Left cardiac atrium (tissue), 4 donors: Measurements from ENCODE around the gene BLCAP. TPM values are rescaled to one million over a fixed set of nuclear protein-coding genes. Genes with fewer than 3 reads are reported as not detected.
A peak's percentile ranks its signal among the peaks of the same experiment; 100 is the strongest.
"Not testable (repeated sequence)": the region's sequence is repeated elsewhere in the genome, so short reads cannot be mapped to it uniquely, and the experiment has no call there.

ENCODE experiments used
- ATAC-seq, 2 donors: fragments of 200-7000 bp; cut with Tn5 transposase; one replicate each; pipeline ENCODE4 v1.9.1; 2020; ENCODE audit warnings: mild to moderate bottlenecking in 2 of 2, moderate library complexity in 2 of 2
- DNase-seq: peaks from one replicate; pipeline ENCODE4 v3.0.0-alpha.2; 2020
- intact Hi-C, 2 donors: fragments of 100-400 bp; cut with DNase I; formaldehyde crosslinking; loops; one replicate each; pipeline versions ENCODE4 v1.14.1 to v1.15.1; 2022 to 2023
- long read RNA-seq: library from polyadenylated mRNA; unstranded; transcript quantifications from one replicate; pipeline ENCODE4 v2.0.0, GENCODE V29; 2021
- total RNA-seq, 2 donors: library from RNA; stranded (reverse); fragmentation: NEBNext Ultra II Directional; extraction: Animal tissue kit (Norgen Biotek cat#: 25700); gene quantifications; one replicate each; pipeline ENCODE4 v1.2.1, GENCODE V29; 2021
- donor health status: DM: no; HTN: yes; CAD: no.
- donor health status: DM: no; HTN: yes; CAD: no; lungs with severe emphysema.
- donor health status: DM: yes; HTN: yes; CAD: no.
- donor health status: Dilated cardiomyopathy.

BLCAP gene, protein sequence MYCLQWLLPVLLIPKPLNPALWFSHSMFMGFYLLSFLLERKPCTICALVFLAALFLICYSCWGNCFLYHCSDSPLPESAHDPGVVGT
- 10 to 100 TPM; 87.9 to 99.8 TPM for total RNA-seq
- long read RNA-seq, transcript BLCAP-215 (2 exons, 2,017 nt) = major isoform, 230 of 247 reads
- long read RNA-seq, partial matches to known transcripts = 0 of 247 reads
- long read RNA-seq, other reads (novel, unspliced or antisense) = 16 of 247 reads

- DNase-seq (peak; percentile 93), ATAC-seq (peak; percentile 91 to 94)
- intact Hi-C loops = no loop called here
These were observed at the start of gene BLCAP for GRCh38 chr20:37527638-37528445. Gene BLCAP, minus strand, starts transcription at chr20:37527876. Its CDS starts 8,702 bp downstream, at chr20:37519174.

- ATAC-seq, DNase-seq, intact Hi-C loops: not testable (repeated sequence)
These were observed 49.8 kb upstream of the BLCAP start for GRCh38 chr20:37577436-37577835.

DNA sequence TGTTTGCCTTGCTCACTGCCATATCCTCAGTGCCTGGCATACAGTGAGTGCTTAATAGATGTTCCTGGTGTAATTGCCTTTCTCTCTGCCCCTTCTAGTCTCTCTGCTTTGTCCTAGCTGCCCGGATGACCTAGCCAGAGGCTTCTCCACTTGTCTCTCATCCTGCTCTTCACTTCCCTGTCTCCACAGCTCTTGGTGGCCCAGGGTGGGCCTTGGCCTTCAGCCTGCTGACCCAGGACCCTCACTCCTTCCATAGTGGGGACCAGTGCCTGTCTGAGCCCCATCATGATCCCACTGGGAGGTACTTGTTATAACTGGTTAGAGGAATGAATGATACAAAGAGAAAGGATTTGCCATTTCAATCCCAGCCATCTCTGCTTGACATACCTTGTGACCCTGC, 49.2 kb upstream of the BLCAP start:
- ATAC-seq = no peak

GRCh38 chr20:37575884-37576283, 48.2 kb upstream of the BLCAP start:
- no peak for DNase-seq
- intact Hi-C loops = no loop called here
- no peak for ATAC-seq

More for the DNA sequence above, 49.2 kb upstream of the BLCAP start:
- intact Hi-C loops = no loop called here
- DNase-seq = no peak

DNA sequence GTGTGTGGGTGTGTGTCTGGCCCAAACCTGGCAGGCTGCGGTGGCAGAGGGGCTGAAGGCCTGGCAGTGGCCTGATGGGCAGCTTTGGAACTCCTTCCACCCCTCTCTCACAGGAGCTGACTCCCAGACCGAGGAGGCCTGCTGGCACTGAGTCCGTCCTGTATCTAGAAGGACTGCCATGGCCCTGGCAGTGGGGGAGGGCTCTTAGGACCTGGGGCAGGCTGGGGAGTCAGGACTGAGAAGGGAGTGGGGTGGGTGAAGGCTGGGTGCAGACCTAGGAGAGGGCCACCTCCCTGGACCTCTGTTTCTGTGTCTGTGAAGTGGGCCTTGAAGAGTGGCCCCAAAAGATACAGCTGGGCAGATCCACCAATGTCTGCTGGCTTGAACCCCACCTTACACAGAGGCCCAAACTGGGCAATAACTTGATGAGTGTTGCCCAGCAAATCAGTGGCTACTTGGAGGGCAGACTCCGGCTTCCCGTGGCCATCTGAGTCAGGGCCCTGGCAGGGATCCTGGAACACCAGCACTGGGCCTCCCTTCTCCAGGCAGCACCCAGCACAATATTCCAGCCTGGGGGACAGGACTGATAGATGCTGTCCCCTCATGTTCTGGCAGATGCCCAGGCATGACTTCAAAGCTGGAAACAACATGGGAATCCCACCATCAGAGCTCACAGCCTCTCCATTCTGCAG, 46.7 kb upstream of the BLCAP start:
- ATAC-seq (no peak), DNase-seq (no peak)
- intact Hi-C loops = no loop called here

- DNase-seq = no peak
- intact Hi-C loops = no loop called here
- ATAC-seq = no peak
These were observed 46.0 kb upstream of the BLCAP start for GRCh38 chr20:37573626-37574198.

DNA sequence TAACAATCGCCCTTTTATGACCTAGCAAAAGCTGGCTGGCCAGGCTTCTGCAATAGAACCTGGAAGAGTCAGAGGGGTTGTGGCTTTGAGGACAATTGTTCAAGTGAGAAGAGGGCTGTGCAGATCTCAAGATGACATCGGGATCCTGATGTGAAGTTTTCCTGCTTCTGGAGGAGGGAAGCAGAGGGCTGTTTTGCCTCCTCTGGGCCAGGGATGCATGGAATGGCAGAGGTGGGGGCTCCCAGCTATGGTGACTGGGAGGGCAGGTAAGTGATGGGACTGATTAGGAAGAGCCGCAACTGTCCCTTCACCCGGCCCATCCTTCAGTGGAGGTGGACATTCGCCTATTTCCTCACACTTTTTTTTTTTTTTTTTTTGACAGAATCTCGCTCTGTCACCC, 43.4 kb upstream of the BLCAP start:
- intact Hi-C loops = no loop called here
- DNase-seq (no peak), ATAC-seq (no peak)

- ATAC-seq (no peak), DNase-seq (no peak)
- intact Hi-C loops = no loop called here
These were observed 42.7 kb upstream of the BLCAP start for GRCh38 chr20:37570419-37570818.

GRCh38 chr20:37567671-37568588, 40.3 kb upstream of the BLCAP start:
- DNase-seq (no peak), ATAC-seq (no peak)
- intact Hi-C loops = loop anchor here in 1 of 2 donors (10.0 kb wide), 3 partner anchors 197 to 757 kb away; no protein-coding TSS in a partner anchor

GRCh38 chr20:37567331-37567665, 39.6 kb upstream of the BLCAP start:
- intact Hi-C loops = loop anchor here in 1 of 2 donors (10.0 kb wide), 3 partner anchors 198 to 758 kb away; no protein-coding TSS in a partner anchor
- no peak for ATAC-seq
- no peak for DNase-seq

GRCh38 chr20:37566590-37567330, 39.1 kb upstream of the BLCAP start:
- intact Hi-C loops = loop anchor here in 1 of 2 donors (10.0 kb wide), 3 partner anchors 198 to 758 kb away; no protein-coding TSS in a partner anchor
- ATAC-seq (no peak), DNase-seq (no peak)

DNA sequence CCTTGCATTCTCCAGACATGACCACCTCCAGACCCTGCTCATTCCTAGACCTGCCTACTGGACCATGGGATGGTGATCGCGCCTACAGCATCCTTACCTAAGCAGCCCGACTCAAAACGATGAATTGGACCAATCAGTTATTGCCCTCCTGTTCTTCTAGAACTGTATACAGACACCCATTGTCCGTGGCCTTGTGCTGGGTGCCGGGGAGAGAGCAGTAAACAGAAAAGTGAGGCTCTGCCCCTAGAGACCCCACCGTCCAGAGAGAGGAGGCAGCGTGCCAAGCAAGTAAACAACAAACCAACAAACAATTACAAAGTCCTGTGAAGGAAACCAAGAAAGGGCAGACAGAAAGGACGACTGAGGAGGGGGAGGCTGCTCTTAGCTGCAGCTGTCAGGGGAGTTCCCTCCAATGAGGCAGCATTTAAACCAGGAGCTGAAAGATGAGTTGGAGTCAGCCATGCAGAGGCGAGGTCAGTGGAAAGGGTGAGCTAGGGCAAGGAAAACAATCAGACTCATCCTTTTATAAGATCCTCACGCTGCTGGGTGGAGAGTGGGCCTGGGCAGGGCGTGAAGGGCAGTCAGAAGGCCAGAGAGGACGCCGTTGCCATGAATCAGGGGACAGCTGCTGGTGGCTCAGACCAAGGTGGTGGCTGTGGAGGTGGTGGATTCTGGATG, 37.6 kb upstream of the BLCAP start:
- intact Hi-C loops = loop anchor here in 1 of 2 donors (10.0 kb wide), 3 partner anchors 200 to 760 kb away; no protein-coding TSS in a partner anchor
- no peak for ATAC-seq
- DNase-seq = no peak

DNA sequence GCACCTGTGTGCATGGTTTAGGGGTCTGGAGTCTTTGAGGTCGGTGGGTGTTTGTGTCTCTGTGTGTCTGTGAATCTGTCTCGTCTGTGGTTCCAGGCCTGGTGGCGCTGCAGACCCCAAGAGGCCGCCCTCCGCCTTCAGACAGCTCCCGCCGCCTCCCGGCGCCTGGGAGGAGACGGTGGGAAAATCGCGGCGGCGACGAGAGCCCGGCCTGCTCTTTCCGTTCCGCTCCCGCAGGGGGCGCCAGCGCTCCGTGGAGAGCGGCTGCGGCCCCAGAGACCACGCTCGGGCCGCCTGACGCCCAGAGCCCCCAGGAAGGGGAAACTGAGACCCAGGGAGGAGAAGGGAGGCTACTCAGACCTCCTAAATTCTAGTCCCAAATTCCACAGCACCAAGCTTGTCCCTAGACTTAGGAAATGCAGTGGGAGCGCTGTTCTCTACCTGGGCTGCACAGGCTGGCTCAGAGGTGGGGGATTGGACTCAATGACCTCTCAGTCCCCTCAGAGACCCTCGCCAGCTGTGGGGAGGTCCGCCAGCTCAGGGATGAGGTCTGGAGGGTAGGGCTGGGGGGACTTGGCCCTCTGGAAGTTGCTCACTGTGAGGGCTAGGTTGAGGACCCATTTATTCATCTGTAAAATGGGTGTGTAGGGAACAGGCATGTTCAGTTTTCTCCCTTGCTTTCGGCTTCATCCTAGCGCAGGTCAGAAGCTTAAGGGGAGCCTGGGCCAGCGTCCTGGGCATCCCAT, 36.9 kb upstream of the BLCAP start:
- intact Hi-C loops = loop anchor here (5.0 to 10.0 kb wide), 5 partner anchors 200 to 760 kb away; no protein-coding TSS in a partner anchor
- ATAC-seq (peak; percentile 53 to 74), DNase-seq (peak; percentile 56)

GRCh38 chr20:37564016-37564387, 36.3 kb upstream of the BLCAP start:
- intact Hi-C loops = loop anchor here (5.0 to 10.0 kb wide), 5 partner anchors 201 to 761 kb away; no protein-coding TSS in a partner anchor
- ATAC-seq (no peak), DNase-seq (no peak)

GRCh38 chr20:37562695-37563480, 35.2 kb upstream of the BLCAP start:
- DNase-seq (no peak), ATAC-seq (no peak)
- intact Hi-C loops = loop anchor here (5.0 to 10.0 kb wide), 5 partner anchors 202 to 762 kb away; no protein-coding TSS in a partner anchor
